ENCODE results near the gene RTKN2.
"Not testable (repeated sequence)": the region's sequence is repeated elsewhere in the genome, so short reads cannot be mapped to it uniquely, and the experiment has no call there.

RTKN2 gene

GRCh38 chr10:62268399-62269114, at the start of gene RTKN2:
RTKN2 (minus strand) TSS chr10:62268844; CDS start chr10:62268610, 234 bp downstream.
- DNase-seq (ENCODE audit: low spot score), result peak; percentile 93

- DNase-seq (ENCODE audit: low spot score), result no peak
These were observed 48.6 kb upstream of the RTKN2 start for GRCh38 chr10:62317257-62317656.

- no peak for DNase-seq (ENCODE audit: low spot score)
These were observed 40.6 kb upstream of the RTKN2 start for GRCh38 chr10:62309254-62309653.

GRCh38 chr10:62308101-62308500, 39.5 kb upstream of the RTKN2 start:
- no peak for DNase-seq (ENCODE audit: low spot score)

- no peak for DNase-seq (ENCODE audit: low spot score)
These were observed 39.0 kb upstream of the RTKN2 start for GRCh38 chr10:62307635-62308034.

GRCh38 chr10:62306663-62307062, 38.0 kb upstream of the RTKN2 start:
- DNase-seq (ENCODE audit: low spot score), result peak; percentile 87

- DNase-seq (ENCODE audit: low spot score), result peak; percentile 62
These were observed 37.2 kb upstream of the RTKN2 start for GRCh38 chr10:62305813-62306212.

- no peak for DNase-seq (ENCODE audit: low spot score)
These were observed 35.3 kb upstream of the RTKN2 start for GRCh38 chr10:62303922-62304321.

GRCh38 chr10:62302760-62303159, 34.1 kb upstream of the RTKN2 start:
- no peak for DNase-seq (ENCODE audit: low spot score)

GRCh38 chr10:62297857-62298256, 29.2 kb upstream of the RTKN2 start:
- DNase-seq (ENCODE audit: low spot score), result no peak

GRCh38 chr10:62284221-62284620, 15.6 kb upstream of the RTKN2 start:
- peak; percentile 33 for DNase-seq (ENCODE audit: low spot score)

GRCh38 chr10:62281348-62281747, 12.7 kb upstream of the RTKN2 start:
- peak; percentile 49 for DNase-seq (ENCODE audit: low spot score)

- not testable (repeated sequence) for DNase-seq (ENCODE audit: low spot score)
These were observed 11.7 kb upstream of the RTKN2 start for GRCh38 chr10:62280392-62280791.

GRCh38 chr10:62278441-62278910, 9.8 kb upstream of the RTKN2 start:
- DNase-seq (ENCODE audit: low spot score), result peak; percentile 10

GRCh38 chr10:62277971-62278370, 9.3 kb upstream of the RTKN2 start:
- DNase-seq (ENCODE audit: low spot score), result peak; percentile 35

- DNase-seq (ENCODE audit: low spot score), result no peak
These were observed 1.4 kb upstream of the RTKN2 start for GRCh38 chr10:62270020-62270419.

- peak; percentile 23 for DNase-seq (ENCODE audit: low spot score)
These were observed 631 bp downstream of the RTKN2 start for GRCh38 chr10:62268027-62268398.

GRCh38 chr10:62266611-62267010, 2.0 kb downstream of the RTKN2 start:
- DNase-seq (ENCODE audit: low spot score), result no peak

- no peak for DNase-seq (ENCODE audit: low spot score)
These were observed 2.5 kb downstream of the RTKN2 start for GRCh38 chr10:62266147-62266546.

GRCh38 chr10:62264702-62265436, 3.8 kb downstream of the RTKN2 start:
- peak; percentile 94 for DNase-seq (ENCODE audit: low spot score)

GRCh38 chr10:62264126-62264525, 4.5 kb downstream of the RTKN2 start:
- DNase-seq (ENCODE audit: low spot score), result no peak

- DNase-seq (ENCODE audit: low spot score), result no peak
These were observed 7.0 kb downstream of the RTKN2 start for GRCh38 chr10:62261666-62262065.

- DNase-seq (ENCODE audit: low spot score), result no peak
These were observed 8.6 kb downstream of the RTKN2 start for GRCh38 chr10:62259998-62260397.

Data from kidney tubule cell (primary cell).